Measurements from ENCODE around the gene DNAH7.

DNAH7 gene

DNA sequence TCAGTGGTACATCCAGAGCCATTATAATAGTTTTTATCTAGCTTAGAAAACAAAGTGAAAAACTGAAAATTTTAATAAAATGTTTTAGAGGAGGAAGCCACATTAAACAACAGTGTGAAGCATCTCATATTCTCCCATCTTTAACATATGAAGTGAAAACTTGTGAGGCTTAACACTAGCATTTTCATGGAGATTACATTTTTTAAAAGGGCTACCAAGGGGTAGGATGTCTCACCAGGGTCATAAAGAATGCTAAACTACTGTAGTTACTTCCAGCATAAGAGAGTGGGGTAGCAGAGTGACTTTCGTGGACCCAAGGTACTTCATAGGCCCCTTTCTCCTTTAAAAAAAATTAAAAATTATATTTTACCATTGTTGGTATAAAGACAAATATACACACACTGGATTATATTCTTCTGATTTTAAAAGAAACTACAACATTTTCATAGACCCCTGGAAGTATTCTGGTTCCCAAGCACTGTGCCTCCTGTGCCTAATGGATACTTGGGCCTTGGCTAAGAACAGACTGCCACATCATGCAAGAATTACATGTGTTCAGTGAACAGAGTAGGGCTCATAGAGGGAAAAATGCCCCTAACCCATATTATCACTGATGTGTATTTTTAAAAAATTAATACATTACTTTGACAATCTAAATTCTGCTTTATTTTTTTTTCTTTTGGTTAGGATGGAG, 263.2 kb downstream of the DNAH7 start:
- H3K4me2 ChIP-seq (ENCODE audit: low read length), result no peak overlapping the region
- no peak overlapping the region for H2AFZ ChIP-seq
- H3K4me3 ChIP-seq (ENCODE audit: low read depth, low read length), result no peak overlapping the region
- no peak overlapping the region for H3K27ac ChIP-seq
- no peaks in the 10 kb centered on the region for H3K9me3 ChIP-seq (ENCODE audit: control insufficient read depth, low read length)
- H3K27me3 ChIP-seq (ENCODE audit: control insufficient read depth, insufficient read depth, low read length), result no peaks in the 10 kb centered on the region
- H3K9ac ChIP-seq, result no peak overlapping the region
- H3K4me1 ChIP-seq, result no peaks in the 10 kb centered on the region
- H3K79me2 ChIP-seq, result no peaks in the 10 kb centered on the region
- no peaks in the 10 kb centered on the region for H3K36me3 ChIP-seq (ENCODE audit: control insufficient read depth, insufficient read depth, low read length)
- TF ChIP-seq, protein P1, sequence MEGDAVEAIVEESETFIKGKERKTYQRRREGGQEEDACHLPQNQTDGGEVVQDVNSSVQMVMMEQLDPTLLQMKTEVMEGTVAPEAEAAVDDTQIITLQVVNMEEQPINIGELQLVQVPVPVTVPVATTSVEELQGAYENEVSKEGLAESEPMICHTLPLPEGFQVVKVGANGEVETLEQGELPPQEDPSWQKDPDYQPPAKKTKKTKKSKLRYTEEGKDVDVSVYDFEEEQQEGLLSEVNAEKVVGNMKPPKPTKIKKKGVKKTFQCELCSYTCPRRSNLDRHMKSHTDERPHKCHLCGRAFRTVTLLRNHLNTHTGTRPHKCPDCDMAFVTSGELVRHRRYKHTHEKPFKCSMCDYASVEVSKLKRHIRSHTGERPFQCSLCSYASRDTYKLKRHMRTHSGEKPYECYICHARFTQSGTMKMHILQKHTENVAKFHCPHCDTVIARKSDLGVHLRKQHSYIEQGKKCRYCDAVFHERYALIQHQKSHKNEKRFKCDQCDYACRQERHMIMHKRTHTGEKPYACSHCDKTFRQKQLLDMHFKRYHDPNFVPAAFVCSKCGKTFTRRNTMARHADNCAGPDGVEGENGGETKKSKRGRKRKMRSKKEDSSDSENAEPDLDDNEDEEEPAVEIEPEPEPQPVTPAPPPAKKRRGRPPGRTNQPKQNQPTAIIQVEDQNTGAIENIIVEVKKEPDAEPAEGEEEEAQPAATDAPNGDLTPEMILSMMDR (IDR thresholded peaks at IDR 0.05), result no peak

DNA sequence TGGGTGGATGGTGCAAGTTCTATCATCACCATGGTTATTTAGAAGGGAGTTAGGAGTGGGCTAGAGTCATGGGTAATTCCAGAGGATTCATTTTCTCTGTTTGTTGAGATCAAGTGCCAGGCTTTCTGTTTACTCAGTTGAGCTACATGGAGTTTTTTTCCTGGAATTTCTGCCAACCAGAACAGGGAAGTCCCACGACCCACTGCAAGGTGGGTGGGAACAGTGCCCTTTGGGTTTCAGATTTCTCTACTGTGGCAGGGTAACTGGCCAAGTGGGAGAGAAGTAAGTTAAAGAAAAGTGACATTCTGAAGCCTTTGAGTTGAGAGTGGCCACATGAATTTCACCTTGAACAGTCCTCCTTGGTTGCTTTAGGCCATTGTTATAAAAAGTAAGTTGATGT, 272.8 kb downstream of the DNAH7 start:
- no peaks in the 10 kb centered on the region for H3K4me1 ChIP-seq
- H2AFZ ChIP-seq, result no peak overlapping the region
- H3K79me2 ChIP-seq, result no peaks in the 10 kb centered on the region
- no peaks in the 10 kb centered on the region for H3K36me3 ChIP-seq (ENCODE audit: control insufficient read depth, insufficient read depth, low read length)
- no peak overlapping the region for H3K9ac ChIP-seq
- H3K9me3 ChIP-seq (ENCODE audit: control insufficient read depth, low read length), result no peaks in the 10 kb centered on the region
- H3K4me3 ChIP-seq (ENCODE audit: low read depth, low read length), result no peak overlapping the region
- H3K27me3 ChIP-seq (ENCODE audit: control insufficient read depth, insufficient read depth, low read length), result no peaks in the 10 kb centered on the region
- no peak overlapping the region for H3K4me2 ChIP-seq (ENCODE audit: low read length)
- H3K27ac ChIP-seq, result no peak overlapping the region
- TF ChIP-seq, protein P1 (IDR thresholded peaks at IDR 0.05), result no peak

DNA sequence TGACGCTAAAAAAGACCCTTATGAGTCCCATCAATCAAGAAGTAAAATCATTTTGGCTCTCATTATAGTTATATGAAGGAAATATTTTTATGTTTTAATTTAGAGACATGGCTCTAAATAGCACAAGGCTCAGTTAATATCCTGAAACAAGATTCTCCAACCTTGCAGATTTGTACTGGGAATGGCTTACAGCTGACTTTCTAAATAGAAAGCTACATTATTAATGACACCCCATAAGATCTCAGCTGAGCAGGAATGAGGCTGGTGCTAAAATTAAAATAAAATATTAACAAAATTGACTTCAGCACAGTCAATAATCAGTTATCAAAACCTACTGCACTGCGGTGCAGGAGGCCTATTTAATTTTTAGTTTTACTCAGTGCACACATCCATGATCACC, 274.8 kb downstream of the DNAH7 start:
- H3K4me3 ChIP-seq (ENCODE audit: low read depth, low read length), result no peak overlapping the region
- TF ChIP-seq, protein P1 (IDR thresholded peaks at IDR 0.05), result no peak
- no peaks in the 10 kb centered on the region for H3K27me3 ChIP-seq (ENCODE audit: control insufficient read depth, insufficient read depth, low read length)
- no peak overlapping the region for H3K27ac ChIP-seq
- H3K9me3 ChIP-seq (ENCODE audit: control insufficient read depth, low read length), result no peaks in the 10 kb centered on the region
- no peaks in the 10 kb centered on the region for H3K79me2 ChIP-seq
- H3K4me2 ChIP-seq (ENCODE audit: low read length), result no peak overlapping the region
- no peaks in the 10 kb centered on the region for H3K36me3 ChIP-seq (ENCODE audit: control insufficient read depth, insufficient read depth, low read length)
- no peaks in the 10 kb centered on the region for H3K4me1 ChIP-seq
- H2AFZ ChIP-seq, result no peak overlapping the region
- no peak overlapping the region for H3K9ac ChIP-seq

DNA sequence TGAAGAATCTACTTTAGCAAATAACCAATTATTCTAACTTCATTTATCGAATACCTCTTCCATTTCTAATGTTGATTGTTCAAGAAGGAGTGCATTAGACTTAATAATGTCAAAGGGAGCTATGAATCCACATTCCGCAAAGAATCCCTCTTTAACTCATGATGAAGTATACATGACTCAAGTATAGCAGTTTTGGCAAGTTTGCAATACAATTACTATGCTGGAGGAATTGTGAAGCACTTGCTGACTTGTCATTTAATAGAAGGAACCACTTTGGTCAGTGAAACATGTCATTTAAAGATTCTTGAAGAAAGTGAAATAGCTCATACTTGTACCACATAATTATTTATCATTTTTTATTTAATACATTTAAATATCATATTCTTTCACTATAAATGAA, 286.5 kb downstream of the DNAH7 start:
- H3K4me1 ChIP-seq, result no peaks in the 10 kb centered on the region
- no peak overlapping the region for H3K27ac ChIP-seq
- no peaks in the 10 kb centered on the region for H3K79me2 ChIP-seq
- no peaks in the 10 kb centered on the region for H3K27me3 ChIP-seq (ENCODE audit: control insufficient read depth, insufficient read depth, low read length)
- no peak overlapping the region for H3K9ac ChIP-seq
- no peak overlapping the region for H3K4me2 ChIP-seq (ENCODE audit: low read length)
- TF ChIP-seq, protein P1 (IDR thresholded peaks at IDR 0.05), result no peak
- no peak overlapping the region for H3K4me3 ChIP-seq (ENCODE audit: low read depth, low read length)
- H2AFZ ChIP-seq, result no peak overlapping the region
- H3K9me3 ChIP-seq (ENCODE audit: control insufficient read depth, low read length), result no peaks in the 10 kb centered on the region
- no peaks in the 10 kb centered on the region for H3K36me3 ChIP-seq (ENCODE audit: control insufficient read depth, insufficient read depth, low read length)

DNA sequence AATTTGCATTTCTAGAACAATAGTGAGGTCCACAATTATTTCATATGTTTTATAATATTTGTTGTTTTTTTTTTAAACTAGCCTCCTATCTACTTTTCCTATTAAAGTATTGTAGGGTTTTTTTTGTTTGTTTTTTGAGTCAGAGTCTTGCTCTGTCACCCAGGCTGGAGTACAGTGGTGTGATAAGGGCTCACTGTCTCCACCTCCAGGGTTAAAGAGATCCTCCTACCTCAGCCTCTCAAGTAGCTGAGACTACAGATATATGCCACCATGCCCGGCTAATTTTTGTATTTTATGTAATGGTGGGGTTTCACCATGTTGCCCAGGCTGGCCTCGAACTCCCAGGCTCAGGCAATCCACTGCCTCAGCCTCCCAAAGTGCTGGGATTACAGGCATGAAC, 289.1 kb downstream of the DNAH7 start:
- H3K9ac ChIP-seq, result no peak overlapping the region
- no peak overlapping the region for H2AFZ ChIP-seq
- TF ChIP-seq, protein P1 (IDR thresholded peaks at IDR 0.05), result no peak
- H3K36me3 ChIP-seq (ENCODE audit: control insufficient read depth, insufficient read depth, low read length), result no peaks in the 10 kb centered on the region
- no peak overlapping the region for H3K4me2 ChIP-seq (ENCODE audit: low read length)
- no peaks in the 10 kb centered on the region for H3K27me3 ChIP-seq (ENCODE audit: control insufficient read depth, insufficient read depth, low read length)
- no peaks in the 10 kb centered on the region for H3K4me1 ChIP-seq
- H3K79me2 ChIP-seq, result no peaks in the 10 kb centered on the region
- H3K9me3 ChIP-seq (ENCODE audit: control insufficient read depth, low read length), result no peaks in the 10 kb centered on the region
- H3K27ac ChIP-seq, result no peak overlapping the region
- no peak overlapping the region for H3K4me3 ChIP-seq (ENCODE audit: low read depth, low read length)

Data from parathyroid adenoma (tissue), 2 donors.